Measurements from ENCODE around the gene HDC. TPM values are rescaled to one million over a fixed set of nuclear protein-coding genes. Genes with fewer than 3 reads are reported as not detected.

Gene HDC
- total and polyA plus RNA-seq, 2 donors (not counting 3 experiments of a cell fraction or from before 2014, with no cell fraction given), result not detected

GRCh38 chr15:50289749-50290148 is 24.2 kb upstream of the HDC start:
- ChIA-PET POLR2A (no interaction called here), CTCF (no interaction called here)
- Histone ChIP-seq H4K20me1 (replicated peaks; ENCODE audit: control insufficient read depth, extremely low read depth, insufficient read depth, low read length) (no peaks in the 10 kb centered on the region), H3K9ac (replicated peaks; ENCODE audit: extremely low read depth, insufficient read depth, low read length) (no peak overlapping the region), H3K4me2 (ENCODE audit: insufficient read depth, low read length) (no peak overlapping the region), H3K4me1 (ENCODE audit: control insufficient read depth, extremely low read depth, insufficient read depth, low read length) (no peaks in the 10 kb centered on the region), H3K79me2 (ENCODE audit: control insufficient read depth, insufficient read depth, low read length) (no peaks in the 10 kb centered on the region), H3K27me3 (ENCODE audit: control insufficient read depth in 2 of 2, insufficient read depth in 2 of 2, low read length in 2 of 2) (no peaks in the 10 kb centered on the region), H3K27ac (ENCODE audit: insufficient read depth, low read depth, low read length) (no peak overlapping the region), H3K9me1 (replicated peaks; ENCODE audit: control insufficient read depth, extremely low read depth, insufficient read depth, low read length) (no peaks in the 10 kb centered on the region), H3K4me3 (replicated peaks in 1 of 3; ENCODE audit: insufficient read depth in 1 of 3, low read depth in 1 of 3, low read length in 3 of 3) (no peak overlapping the region), H3K9me3 (replicated peaks; ENCODE audit: control insufficient read depth, insufficient read depth, low read length) (no peaks in the 10 kb centered on the region), H3K36me3 (ENCODE audit: control insufficient read depth in 2 of 2, extremely low read depth in 1 of 2, insufficient read depth in 2 of 2, low read length in 2 of 2) (peaks cover 12 to 15% of the 10 kb centered on the region in 2 experiments), H2AFZ (ENCODE audit: low read depth, low read length) (no peak overlapping the region)
- BruUV-seq (replicated peaks), result no TSS peak
- no peak for TF ChIP-seq JUN (IDR thresholded peaks at IDR 0.05; ENCODE audit: borderline replicate concordance, insufficient read depth, insufficient read length, low read depth)
- no peak for TF ChIP-seq GATA2 (IDR thresholded peaks at IDR 0.05; ENCODE audit: insufficient read depth, insufficient read length, low read depth, low read length)
- TF ChIP-seq POLR2AphosphoS5 (IDR thresholded peaks at IDR 0.05; ENCODE audit: insufficient read depth, low read depth, low read length), result no peak
- TF ChIP-seq MAX (IDR thresholded peaks at IDR 0.05; ENCODE audit: insufficient read depth, insufficient read length), result no peak
- TF ChIP-seq FOS (IDR thresholded peaks at IDR 0.05; ENCODE audit: borderline replicate concordance, insufficient read depth, low read length), result no peak
- TF ChIP-seq EZH2 (IDR thresholded peaks at IDR 0.05; ENCODE audit: borderline replicate concordance, low read depth, low read length, severe bottlenecking), result no peak
- TF ChIP-seq POLR2A (IDR thresholded peaks at IDR 0.05; ENCODE audit: low read depth, low read length), result no peak
- no peak for TF ChIP-seq MYC (IDR thresholded peaks at IDR 0.05; ENCODE audit: low read depth, low read length)
- TF ChIP-seq CTCF (IDR thresholded peaks at IDR 0.05; ENCODE audit: extremely low read depth in 1 of 2, insufficient read depth in 1 of 2, low read depth in 1 of 2, low read length in 2 of 2), result no peak
- FAIRE-seq, result no peak
- intact Hi-C loops (cut with micrococcal nuclease), result no loop called here
- DNase-seq (ENCODE audit: low read depth, low spot score), result no peak
- dilution Hi-C loops (cut with MboI; ENCODE audit: extremely low pct_ligation_motif_present, low sequenced_read_pairs), result no loop called here
